ENCODE measurements around the gene SPDYE17.
"Not testable (repeated sequence)": the region's sequence is repeated elsewhere in the genome, so short reads cannot be mapped to it uniquely, and the experiment has no call there.

DNA sequence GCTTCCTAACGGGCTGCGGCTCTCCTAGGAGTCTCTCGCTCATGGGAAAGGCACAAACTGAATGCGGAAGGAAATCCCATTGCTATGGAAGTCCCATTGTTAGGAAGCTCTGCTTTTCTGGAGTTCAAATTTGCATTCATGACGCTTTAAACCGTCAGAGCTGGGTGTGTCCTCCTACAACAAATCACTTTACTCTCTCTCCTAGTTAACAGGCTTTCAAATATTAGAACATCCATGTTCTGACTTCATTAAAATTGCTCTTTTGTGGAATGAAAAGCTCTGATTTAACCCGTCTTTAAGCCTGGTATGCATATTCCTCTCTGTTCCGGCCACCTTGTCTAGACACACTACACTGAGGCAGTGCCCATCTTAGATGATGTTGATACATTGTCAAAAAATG, at the start of gene SPDYE17:
- TF ChIP-seq CTCF (conservative IDR thresholded peaks at IDR 0.05; ENCODE audit: low read depth, low read length); EZH2 (IDR thresholded peaks at IDR 0.05; ENCODE audit: borderline replicate concordance, low read depth, low read length, poor library complexity, severe bottlenecking): not testable (repeated sequence)

All from A673 (cell line).